IMR-90 (cell line): ENCODE results near the gene FXYD1. TPM values are rescaled to one million over a fixed set of nuclear protein-coding genes. Genes with fewer than 3 reads are reported as not detected.

Experiments used
- ATAC-seq: fragments of 200-7000 bp; cut with Tn5 transposase; 2 replicates; pipeline ENCODE4 v1.9.1; 2020; ENCODE audit warnings: low read depth, mild to moderate bottlenecking, moderate library complexity
- BruUV-seq: library from RNA; stranded (reverse); fragments of 400-500 nt; replicated peaks from 2 replicates; lab custom pipeline; 2021; lab: Mats Ljungman, UMichigan
- CTCF ChIA-PET: fragments of 300-600 bp; formaldehyde crosslinking; extraction: SDS; loops from one replicate; lab custom pipeline; 2021; ENCODE audit warnings: antibody characterized with exemption; lab: Yijun Ruan, JAX
- POLR2A ChIA-PET: fragments of 300-600 bp; sonication (Branson Sonifier 250); formaldehyde crosslinking; loops from one replicate; lab custom pipeline; 2022; ENCODE audit warnings: antibody characterized with exemption; ENCODE audit not compliant: unreplicated experiment; lab: Charles Lee
- DNase-seq: peaks from one replicate; pipeline ENCODE4 v3.0.0; 2013
- H2AFZ ChIP-seq: replicated peaks from 2 replicates; pipeline ENCODE3; 2013; ENCODE audit warnings: low read length, mild to moderate bottlenecking; ENCODE audit not compliant: poor library complexity
- H2AK5ac ChIP-seq: 2 replicates; pipeline ENCODE4 v1.6.1; 2013; ENCODE audit warnings: low read depth, low read length, inconsistent platforms
- H2AK9ac ChIP-seq: replicated peaks from 2 replicates; pipeline ENCODE3; 2013; ENCODE audit warnings: mild to moderate bottlenecking, low read depth, low read length, moderate library complexity; ENCODE audit not compliant: poor library complexity
- H2BK120ac ChIP-seq: 2 replicates; pipeline ENCODE4 v1.6.1; 2013; ENCODE audit warnings: low read depth, low read length, inconsistent platforms
- H2BK15ac ChIP-seq: 3 replicates; pipeline ENCODE4 v1.6.1; 2013; ENCODE audit warnings: low read depth, low read length, inconsistent platforms
- H2BK20ac ChIP-seq: 2 replicates; pipeline ENCODE4 v1.6.1; 2013; ENCODE audit warnings: low read depth, mild to moderate bottlenecking, inconsistent platforms, low read length, moderate library complexity
- H2BK5ac ChIP-seq: 2 replicates; pipeline ENCODE4 v1.6.1; 2013; ENCODE audit warnings: mild to moderate bottlenecking, low read depth, low read length, inconsistent platforms; ENCODE audit not compliant: poor library complexity, severe bottlenecking
- H3K14ac ChIP-seq: replicated peaks from 2 replicates; pipeline ENCODE4 v1.6.1; 2013; ENCODE audit warnings: low read depth, low read length, inconsistent platforms
- H3K18ac ChIP-seq: 2 replicates; pipeline ENCODE4 v1.6.1; 2013; ENCODE audit warnings: low read depth, low read length, control low read depth
- H3K23ac ChIP-seq: 2 replicates; pipeline ENCODE4 v1.6.1; 2013; ENCODE audit warnings: low read depth, low read length, inconsistent platforms
- H3K27ac ChIP-seq: 2 replicates; pipeline ENCODE4 v1.5.1; 2013; ENCODE audit warnings: mild to moderate bottlenecking, control low read depth, low read length; ENCODE audit not compliant: insufficient read depth
- H3K27me3 ChIP-seq: 2 replicates; pipeline ENCODE4 v1.6.1; 2013; ENCODE audit warnings: low read length; ENCODE audit not compliant: control insufficient read depth, insufficient read depth
- H3K36me3 ChIP-seq: 2 replicates; pipeline ENCODE4 v1.6.1; 2013; ENCODE audit warnings: low read length, mixed read lengths; ENCODE audit not compliant: control insufficient read depth, insufficient read depth
- H3K4ac ChIP-seq: 2 replicates; pipeline ENCODE4 v1.6.1; 2013; ENCODE audit warnings: low read depth, low read length, inconsistent platforms
- H3K4me1 ChIP-seq: 2 replicates; pipeline ENCODE4 v1.6.1; 2013; ENCODE audit warnings: low read length, mixed read lengths; ENCODE audit not compliant: control insufficient read depth, insufficient read depth
- H3K4me2 ChIP-seq: 2 replicates; pipeline ENCODE4 v1.6.1; 2013; ENCODE audit warnings: low read depth, mild to moderate bottlenecking, control low read depth, low read length, moderate library complexity
- H3K4me3 ChIP-seq: 2 replicates; pipeline ENCODE4 v1.5.1; 2013; ENCODE audit warnings: low read depth, mild to moderate bottlenecking, control low read depth, low read length, moderate library complexity; ENCODE audit not compliant: insufficient read depth
- H3K56ac ChIP-seq: 2 replicates; pipeline ENCODE4 v1.6.1; 2013; ENCODE audit warnings: low read length, inconsistent platforms; ENCODE audit not compliant: insufficient read depth; ENCODE audit errors: extremely low read depth
- H3K79me1 ChIP-seq, 2 experiments: 2 replicates each; pipeline ENCODE4 v1.6.1; 2013; ENCODE audit warnings: low read length in 2 of 2, inconsistent platforms in 1 of 2, low read depth in 1 of 2
- H3K9ac ChIP-seq: 2 replicates; pipeline ENCODE4 v1.6.1; 2013; ENCODE audit warnings: low read depth, low read length, control low read depth
- H3K9me1 ChIP-seq: 2 replicates; pipeline ENCODE4 v1.6.1; 2013; ENCODE audit warnings: low read length, inconsistent platforms; ENCODE audit not compliant: insufficient read depth
- H3K9me3 ChIP-seq: 2 replicates; pipeline ENCODE4 v1.6.1; 2013; ENCODE audit warnings: low read length; ENCODE audit not compliant: control insufficient read depth, insufficient read depth
- H4K20me1 ChIP-seq: 2 replicates; pipeline ENCODE4 v1.6.1; 2013; ENCODE audit warnings: low read length, inconsistent platforms; ENCODE audit not compliant: insufficient read depth
- H4K5ac ChIP-seq: 2 replicates; pipeline ENCODE4 v1.6.1; 2013; ENCODE audit warnings: mild to moderate bottlenecking, low read depth, low read length, control low read depth
- H4K8ac ChIP-seq, 2 experiments: 2 replicates each; pipeline ENCODE4 v1.6.1; 2013; ENCODE audit warnings: low read depth in 2 of 2, low read length in 2 of 2, control low read depth in 1 of 2, inconsistent platforms in 1 of 2
- H4K91ac ChIP-seq: 2 replicates; pipeline ENCODE4 v1.6.1; 2013; ENCODE audit warnings: low read depth, low read length, inconsistent platforms; ENCODE audit not compliant: insufficient read depth
- FOS ChIP-seq: fragments of 150-350 bp; IDR thresholded peaks from 2 replicates; pipeline ENCODE4 v1.6.1; 2016; ENCODE audit warnings: low read depth, low read length
- RAD21 ChIP-seq: IDR thresholded peaks from 2 replicates; pipeline ENCODE4 v1.6.1; 2012; ENCODE audit warnings: low read length, improper control_type of control experiment
- RCOR1 ChIP-seq: IDR thresholded peaks from 2 replicates; pipeline ENCODE4 v1.6.1; 2012; ENCODE audit warnings: mild to moderate bottlenecking, low read length, improper control_type of control experiment; ENCODE audit not compliant: insufficient replicate concordance
- SMC3 ChIP-seq: fragments of 150-350 bp; IDR thresholded peaks from 2 replicates; pipeline ENCODE4 v1.6.1; 2016; ENCODE audit warnings: low read depth, mild to moderate bottlenecking, antibody characterized with exemption, low read length, moderate library complexity
- WGBS, 2 experiments: methylation state at CpG; one replicate each; pipeline versions ENCODE4 v1.1.5 to v1.1.7; 2013; ENCODE audit warnings: missing lambda C conversion rate in 2 of 2; ENCODE audit not compliant: insufficient read length in 1 of 2; ENCODE audit errors: extremely low coverage in 2 of 2; 5-methylcytosine and 5-hydroxymethylcytosine counted together
- dilution Hi-C: fragments of 300-500 bp; cut with HindIII; formaldehyde crosslinking; loops from one replicate; pipeline ENCODE4 v1.14.3; 2018; ENCODE audit warnings: low sequenced_read_pairs; ENCODE audit not compliant: unreplicated experiment
- in situ Hi-C: fragments of 300-500 bp; cut with MboI; formaldehyde crosslinking; loops from 3 replicates; pipeline ENCODE4 v1.14.3; 2019; ENCODE audit warnings: low sequenced_read_pairs, inconsistent platforms, mixed read lengths
- intact Hi-C: fragments of 100-400 bp; cut with micrococcal nuclease; formaldehyde crosslinking; loops from 2 replicates; pipeline ENCODE4 v1.10.0; 2022
- polyA plus RNA-seq, 3 experiments: library from polyadenylated mRNA; depleted of rRNA; stranded (reverse); fragments of >200 nt; gene quantifications; 2 replicates each; pipeline ENCODE4 v1.2.3, GENCODE V29; 2012; ENCODE audit warnings: low replicate concordance in 1 of 3
- total RNA-seq: library from RNA; depleted of rRNA; stranded (reverse); fragments of >200 nt; gene quantifications from 2 replicates; pipeline ENCODE4 v1.2.3, GENCODE V29; 2012
- TF ChIP-seq, protein P1 (sequence below): fragments of 150-350 bp; IDR thresholded peaks from 2 replicates; pipeline ENCODE4 v1.6.1; 2017; ENCODE audit warnings: mild to moderate bottlenecking, antibody characterized with exemption, low read length, low read depth

FXYD1 gene
- total and polyA plus RNA-seq, 2 of the 4 experiments (the other 2 are of a cell fraction), result 0.18 to 3.9 TPM

DNA sequence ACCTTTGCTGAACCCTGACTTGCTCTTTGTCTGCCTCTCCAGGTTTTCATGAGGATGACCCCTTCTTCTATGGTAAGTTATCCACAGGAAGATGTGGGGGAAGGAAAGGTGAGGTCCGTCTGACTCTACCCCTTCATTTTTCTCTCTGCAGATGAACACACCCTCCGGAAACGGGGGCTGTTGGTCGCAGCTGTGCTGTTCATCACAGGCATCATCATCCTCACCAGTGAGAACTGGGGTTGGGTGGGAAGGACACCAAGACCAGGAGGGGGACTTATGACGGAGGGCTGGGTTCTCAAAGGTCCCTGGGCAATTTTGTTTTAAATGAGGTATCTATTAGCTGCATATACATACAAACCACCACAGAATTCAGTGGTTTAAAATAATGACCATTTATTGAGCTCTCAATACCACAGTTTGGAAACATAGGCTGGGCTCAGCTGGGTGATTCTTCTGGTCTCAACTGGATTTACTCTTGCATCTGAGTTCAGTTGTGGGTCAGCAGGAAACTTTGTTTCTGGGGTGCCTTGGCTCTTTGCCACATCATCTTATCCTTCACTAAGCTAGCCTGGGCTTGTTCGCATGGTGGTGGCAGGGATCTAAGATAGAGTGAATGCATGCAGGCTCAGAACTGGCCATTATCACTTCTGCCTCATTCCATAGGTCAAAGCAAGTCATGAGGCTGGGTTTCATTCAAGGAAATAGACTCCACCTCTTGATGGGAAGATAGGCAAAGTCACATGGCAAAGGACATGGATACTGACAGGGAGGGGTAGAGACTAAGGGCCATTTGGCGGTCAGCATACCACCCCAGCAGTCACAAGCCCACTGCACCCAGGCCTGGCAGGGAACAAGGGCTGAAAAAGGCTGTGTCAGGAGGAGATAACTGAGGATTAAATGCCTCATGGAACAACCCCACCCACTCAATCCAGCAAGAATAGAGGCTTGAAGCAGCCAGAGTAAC is 27.8 kb downstream of the FXYD1 start:
- peaks cover 5% of the 10 kb centered on the region in 2 experiments; a peak in 3 of 4 replicates for H3K79me1 ChIP-seq
- H4K91ac ChIP-seq, result no peak overlapping the region
- dilution Hi-C loops (no loop called here), intact Hi-C loops (no loop called here), in situ Hi-C loops (no loop called here)
- H3K9me1 ChIP-seq, result no peaks in the 10 kb centered on the region
- ATAC-seq (no peak), DNase-seq (no peak)
- CTCF ChIA-PET, result no interaction called here
- H3K27me3 ChIP-seq, result no peaks in the 10 kb centered on the region
- no peak overlapping the region for H3K18ac ChIP-seq
- peaks cover 48% of the 10 kb centered on the region for H3K36me3 ChIP-seq
- no peak overlapping the region for H3K4me3 ChIP-seq
- no peaks in the 10 kb centered on the region for H4K20me1 ChIP-seq
- no peak overlapping the region for H4K8ac ChIP-seq
- H3K27ac ChIP-seq, result no peak overlapping the region
- H3K4me1 ChIP-seq, result no peaks in the 10 kb centered on the region
- no peak overlapping the region for H2BK20ac ChIP-seq
- peaks cover 30% of the 10 kb centered on the region for H3K9me3 ChIP-seq
- no peak overlapping the region for H3K4me2 ChIP-seq
- no peak overlapping the region for H2AFZ ChIP-seq
- POLR2A ChIA-PET, result no interaction called here
- H4K5ac ChIP-seq, result no peak overlapping the region
- no peak overlapping the region for H2BK120ac ChIP-seq
- no CpG with 5 or more reads among the region's 7 CpGs for WGBS, 2 experiments
- H2BK5ac ChIP-seq, result no peak overlapping the region
- H3K9ac ChIP-seq, result no peak overlapping the region
- H2AK5ac ChIP-seq, result no peak overlapping the region
- no peak overlapping the region for H3K56ac ChIP-seq
- H2BK15ac ChIP-seq, result no peak overlapping the region
- no peak overlapping the region for H3K4ac ChIP-seq
- no peak overlapping the region for H3K23ac ChIP-seq
- TF ChIP-seq, protein P1, sequence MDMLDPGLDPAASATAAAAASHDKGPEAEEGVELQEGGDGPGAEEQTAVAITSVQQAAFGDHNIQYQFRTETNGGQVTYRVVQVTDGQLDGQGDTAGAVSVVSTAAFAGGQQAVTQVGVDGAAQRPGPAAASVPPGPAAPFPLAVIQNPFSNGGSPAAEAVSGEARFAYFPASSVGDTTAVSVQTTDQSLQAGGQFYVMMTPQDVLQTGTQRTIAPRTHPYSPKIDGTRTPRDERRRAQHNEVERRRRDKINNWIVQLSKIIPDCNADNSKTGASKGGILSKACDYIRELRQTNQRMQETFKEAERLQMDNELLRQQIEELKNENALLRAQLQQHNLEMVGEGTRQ, result no peak
- TF ChIP-seq FOS (no peak), RCOR1 (no peak), SMC3 (no peak), RAD21 (no peak)
- no TSS peak for BruUV-seq
- H3K14ac ChIP-seq, result no peak overlapping the region
- no peak overlapping the region for H2AK9ac ChIP-seq
